8988T (cell line): ENCODE results near the gene ZC3H7B.
"Not testable (repeated sequence)": the region's sequence is repeated elsewhere in the genome, so short reads cannot be mapped to it uniquely, and the experiment has no call there.

Experiments used
- DNase-seq: peaks from one replicate; pipeline ENCODE4 v3.0.0; 2011

Gene ZC3H7B

DNA sequence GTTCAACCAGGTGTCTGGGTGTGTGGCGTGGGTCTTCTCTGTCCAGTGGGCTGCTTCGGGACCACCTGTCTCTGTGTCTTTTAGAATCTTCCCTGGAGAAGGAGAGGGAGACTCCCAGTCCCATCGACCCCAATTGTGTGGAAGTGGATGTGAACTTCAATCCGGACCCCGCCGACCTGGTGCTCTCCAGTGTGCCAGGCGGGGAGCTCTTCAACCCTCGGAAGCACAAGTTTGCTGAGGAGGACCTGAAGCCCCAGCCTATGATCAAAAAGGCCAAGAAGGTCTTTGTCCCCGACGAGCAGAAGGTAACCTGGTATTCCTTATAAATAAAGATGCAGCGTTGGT is 92.7 kb downstream of the ZC3H7B start:
- no peak for DNase-seq

- DNase-seq, result no peak
These were observed 94.4 kb downstream of the ZC3H7B start for GRCh38 chr22:41395531-41396240.

GRCh38 chr22:41397143-41397811 is 96.0 kb downstream of the ZC3H7B start:
- DNase-seq, result no peak

GRCh38 chr22:41398921-41399320 is 97.6 kb downstream of the ZC3H7B start:
- DNase-seq, result no peak

GRCh38 chr22:41401781-41402648 is 100.7 kb downstream of the ZC3H7B start:
- no peak for DNase-seq

DNA sequence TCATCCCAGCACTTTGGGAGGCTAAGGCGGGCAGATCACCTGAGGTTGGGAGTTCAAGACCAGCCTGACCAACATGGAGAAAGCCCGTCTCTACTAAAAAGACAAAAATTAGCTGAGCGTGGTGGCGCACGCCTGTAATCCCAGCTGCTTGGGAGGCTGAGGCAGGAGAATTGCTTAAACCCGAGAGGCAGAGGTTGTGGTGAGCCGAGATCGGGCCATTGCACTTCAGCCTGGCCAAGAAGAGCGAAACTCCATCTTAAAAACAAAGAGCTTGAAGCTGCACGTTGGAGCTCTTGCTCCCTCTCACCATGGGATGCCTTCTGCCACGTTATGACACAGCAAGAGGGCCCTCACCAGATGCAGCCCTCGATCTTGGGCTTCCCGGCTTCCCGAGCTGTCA is 101.5 kb downstream of the ZC3H7B start:
- DNase-seq, result not testable (repeated sequence)

- peak; percentile 95 for DNase-seq
These were observed 102.4 kb downstream of the ZC3H7B start for GRCh38 chr22:41403532-41404318.

- DNase-seq, result no peak
These were observed 104.3 kb downstream of the ZC3H7B start for GRCh38 chr22:41405588-41405987.

GRCh38 chr22:41406410-41406809 is 105.1 kb downstream of the ZC3H7B start:
- no peak for DNase-seq

GRCh38 chr22:41407433-41407832 is 106.1 kb downstream of the ZC3H7B start:
- DNase-seq, result no peak

- DNase-seq, result no peak
These were observed 107.3 kb downstream of the ZC3H7B start for GRCh38 chr22:41408665-41409064.
